CD4-positive, alpha-beta T cell treated with Interleukin-2 at 100 ng/mL for 4 hours (primary cell): Measurements from ENCODE around the gene ELK3.

Source experiments
- DNase-seq: peaks from one replicate; pipeline ENCODE4 v3.0.0-alpha.2; 2020; ENCODE audit warnings: low spot score

The ELK3 gene

GRCh38 chr12:96212456-96213375 lies 18.5 kb downstream of the ELK3 start:
- no peak for DNase-seq

DNA sequence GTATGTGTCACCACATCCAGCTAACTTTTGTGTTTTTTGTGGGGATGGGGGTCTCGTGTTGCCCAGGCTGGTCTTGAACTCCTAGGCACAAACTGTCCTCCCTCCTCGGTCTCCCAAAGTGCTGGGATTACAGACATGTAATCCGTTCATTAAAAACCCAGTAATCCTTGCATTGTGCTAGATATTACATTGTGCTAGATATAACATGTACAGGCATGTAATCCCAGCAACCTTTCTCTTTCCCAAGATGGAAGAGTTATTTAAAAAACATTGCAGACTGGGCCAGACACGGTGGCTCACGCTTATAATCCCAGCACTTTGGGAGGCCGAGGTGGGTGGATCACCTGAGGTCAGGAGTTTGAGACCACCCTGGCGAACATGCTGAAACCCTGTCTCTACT lies 19.7 kb downstream of the ELK3 start:
- no peak for DNase-seq

GRCh38 chr12:96215919-96216273 lies 21.7 kb downstream of the ELK3 start:
- DNase-seq: no peak

- DNase-seq: no peak
Measured at GRCh38 chr12:96218989-96219678, 25.0 kb downstream of the ELK3 start.

DNA sequence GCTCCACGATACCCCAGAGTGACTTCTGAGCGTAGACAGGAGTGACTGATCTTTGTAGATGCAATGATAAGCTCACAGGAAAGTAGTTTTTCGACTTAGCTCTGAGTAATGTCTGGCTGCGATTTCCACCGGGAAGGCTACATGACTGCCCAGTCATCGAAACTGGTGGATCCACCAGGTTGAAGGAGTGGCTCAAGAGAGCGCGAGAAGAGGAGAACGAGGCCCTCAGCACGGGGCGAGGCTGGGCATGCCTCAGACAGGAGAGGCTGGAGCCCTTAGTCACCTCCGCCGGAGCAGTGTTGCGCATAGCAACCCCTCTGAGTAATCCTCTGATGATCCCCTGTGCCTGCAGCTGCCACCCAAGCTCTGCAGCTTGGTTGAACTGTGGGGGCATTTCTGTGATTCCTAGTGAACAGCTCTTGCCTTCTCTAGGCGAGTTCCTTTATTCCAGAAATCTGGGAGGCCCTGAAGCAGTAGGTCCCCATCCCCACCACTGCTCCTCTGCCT lies 25.6 kb downstream of the ELK3 start:
- DNase-seq: no peak

GRCh38 chr12:96220902-96221301 lies 26.7 kb downstream of the ELK3 start:
- DNase-seq: no peak

- no peak for DNase-seq
Measured at GRCh38 chr12:96221391-96221790, 27.2 kb downstream of the ELK3 start.

DNA sequence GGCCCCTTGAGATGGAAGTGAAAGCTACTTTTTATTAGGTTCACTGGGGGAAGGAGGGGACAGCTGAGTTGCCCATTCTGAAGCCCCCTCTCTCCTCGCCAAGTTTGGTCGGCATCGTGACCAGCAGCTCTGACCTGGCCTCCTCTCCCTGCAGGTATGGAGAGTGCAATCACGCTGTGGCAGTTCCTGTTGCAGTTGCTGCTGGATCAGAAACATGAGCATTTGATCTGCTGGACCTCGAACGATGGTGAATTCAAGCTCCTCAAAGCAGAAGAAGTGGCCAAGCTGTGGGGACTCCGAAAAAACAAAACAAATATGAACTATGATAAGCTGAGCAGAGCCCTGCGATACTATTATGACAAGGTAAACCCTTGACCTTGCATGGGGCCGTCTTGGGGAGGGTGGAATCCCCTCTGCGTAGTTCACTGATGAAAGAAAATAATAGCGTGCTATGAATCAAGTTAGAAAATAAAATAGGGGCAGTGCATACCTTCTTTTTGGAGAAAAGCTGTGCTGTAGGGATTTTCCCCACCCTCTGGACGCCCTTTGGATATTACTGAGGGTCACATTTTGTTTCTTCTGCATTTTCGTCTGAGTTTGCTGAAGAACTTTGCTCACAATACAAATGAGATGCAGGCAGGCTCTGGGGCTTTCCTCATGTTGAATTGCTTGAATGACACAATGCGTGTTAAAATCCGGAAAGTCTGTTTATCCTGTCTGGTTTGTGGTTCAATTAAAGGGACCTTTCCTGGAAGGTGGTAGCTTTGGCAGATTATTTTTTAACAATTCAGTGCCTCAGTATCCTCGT lies 29.4 kb downstream of the ELK3 start:
- no peak for DNase-seq

DNA sequence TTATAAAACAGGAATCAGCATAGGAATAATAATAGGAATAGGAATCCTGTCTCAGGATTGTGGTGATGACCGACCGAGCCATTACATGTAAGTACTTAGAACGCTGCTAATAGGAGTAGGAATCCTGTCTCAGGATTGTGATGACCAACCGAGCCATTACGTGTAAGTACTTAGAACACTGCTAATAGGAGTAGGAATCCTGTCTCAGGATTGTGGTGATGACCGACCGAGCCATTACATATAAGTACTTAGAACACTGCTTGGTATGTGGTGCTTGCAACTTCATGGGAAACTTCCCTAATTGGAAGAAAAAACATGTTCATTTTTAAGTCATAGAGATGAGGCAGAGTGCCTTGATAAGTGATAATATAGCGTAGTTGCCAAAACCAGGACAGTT lies 30.0 kb downstream of the ELK3 start:
- DNase-seq: no peak

DNA sequence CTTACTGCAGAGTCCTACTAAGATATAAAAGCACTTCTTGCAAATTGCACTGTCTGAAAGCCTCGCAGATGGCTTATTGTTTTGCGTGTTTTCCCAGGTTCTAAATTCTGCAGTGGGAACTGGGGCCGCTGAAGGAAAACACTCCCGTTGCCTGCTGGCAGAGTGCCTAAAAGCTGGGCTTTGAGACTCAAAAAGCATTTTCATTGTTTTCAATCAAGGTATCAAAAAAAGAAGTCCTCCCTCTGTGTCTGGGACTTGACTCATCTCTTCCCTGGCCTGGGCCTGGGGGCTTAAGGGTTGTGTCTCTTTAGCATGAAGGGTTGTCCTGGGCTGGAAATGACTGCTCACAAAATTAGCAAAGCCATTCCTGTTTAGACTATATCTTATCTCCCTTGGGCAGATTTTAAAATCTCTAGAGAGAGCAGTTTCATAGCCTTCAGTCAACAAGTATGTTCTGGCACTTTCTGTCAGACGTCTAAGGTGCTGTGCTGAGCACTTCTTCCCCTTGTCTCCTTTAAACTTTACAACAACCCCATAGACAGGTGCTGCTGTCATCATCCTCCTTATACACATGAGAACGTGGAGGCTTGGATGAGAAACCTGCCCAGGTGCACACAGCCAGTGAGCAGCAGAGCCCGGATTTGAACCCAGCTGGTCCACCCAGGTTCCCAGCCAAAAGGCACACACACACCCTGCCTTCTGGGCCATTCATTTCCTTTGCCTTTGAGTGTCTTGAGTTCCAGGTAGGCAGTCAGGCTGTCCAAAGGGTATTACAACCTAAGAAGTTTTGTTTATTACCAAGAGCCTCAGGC lies 31.1 kb downstream of the ELK3 start:
- no peak for DNase-seq

GRCh38 chr12:96225994-96226399 lies 31.8 kb downstream of the ELK3 start:
- no peak for DNase-seq

- DNase-seq: no peak
Measured at GRCh38 chr12:96226401-96226800, 32.2 kb downstream of the ELK3 start.

DNA sequence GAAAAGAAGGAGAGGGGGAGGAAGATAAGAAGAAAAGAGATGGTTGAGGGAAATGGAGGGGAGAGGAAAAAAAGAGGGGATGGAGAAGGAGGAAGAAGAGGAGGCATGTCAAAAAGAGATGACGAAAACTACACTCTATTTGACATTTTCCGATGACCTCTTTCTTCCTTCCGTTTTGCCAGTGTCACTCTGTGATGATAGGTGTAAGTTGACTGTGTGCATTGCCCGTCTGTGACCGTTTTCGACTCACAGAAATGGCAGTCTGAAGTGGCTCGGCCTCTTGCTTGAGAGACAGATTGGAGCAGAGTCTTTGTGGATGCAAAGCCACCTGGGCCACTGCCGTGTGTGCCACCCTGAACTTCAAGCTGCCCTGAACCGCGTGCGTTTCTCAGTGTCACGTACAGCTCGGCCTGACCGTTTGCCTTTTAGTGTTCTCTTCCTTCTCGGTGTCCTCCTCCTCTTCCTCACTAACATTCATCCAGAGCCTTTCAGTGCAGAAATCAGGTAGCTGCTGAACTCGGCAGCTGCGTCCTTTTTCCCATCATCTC lies 32.7 kb downstream of the ELK3 start:
- no peak for DNase-seq

- no peak for DNase-seq
Measured at GRCh38 chr12:96227365-96228106, 33.4 kb downstream of the ELK3 start.

- no peak for DNase-seq
Measured at GRCh38 chr12:96228566-96229248, 34.5 kb downstream of the ELK3 start.

GRCh38 chr12:96230646-96231045 lies 36.5 kb downstream of the ELK3 start:
- no peak for DNase-seq

DNA sequence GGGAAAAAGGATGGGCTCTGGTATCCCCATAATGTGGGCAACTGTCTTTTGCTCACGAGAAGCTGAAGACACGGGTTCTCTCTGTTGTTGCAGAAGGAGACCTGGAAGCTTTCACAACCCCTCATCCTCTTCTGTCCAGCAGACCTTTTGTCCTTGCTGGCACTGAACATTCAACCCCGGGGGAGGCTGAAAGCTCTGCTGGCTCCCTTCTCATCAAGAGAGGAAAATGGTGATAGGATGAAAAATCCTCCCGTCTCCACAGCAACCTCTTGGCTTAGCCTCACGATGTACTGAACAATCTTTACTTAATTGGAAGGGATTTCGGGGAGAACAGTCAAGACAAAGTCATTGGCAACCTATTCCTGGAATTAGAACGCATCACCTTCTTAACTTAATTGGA lies 39.0 kb downstream of the ELK3 start:
- DNase-seq: no peak

DNA sequence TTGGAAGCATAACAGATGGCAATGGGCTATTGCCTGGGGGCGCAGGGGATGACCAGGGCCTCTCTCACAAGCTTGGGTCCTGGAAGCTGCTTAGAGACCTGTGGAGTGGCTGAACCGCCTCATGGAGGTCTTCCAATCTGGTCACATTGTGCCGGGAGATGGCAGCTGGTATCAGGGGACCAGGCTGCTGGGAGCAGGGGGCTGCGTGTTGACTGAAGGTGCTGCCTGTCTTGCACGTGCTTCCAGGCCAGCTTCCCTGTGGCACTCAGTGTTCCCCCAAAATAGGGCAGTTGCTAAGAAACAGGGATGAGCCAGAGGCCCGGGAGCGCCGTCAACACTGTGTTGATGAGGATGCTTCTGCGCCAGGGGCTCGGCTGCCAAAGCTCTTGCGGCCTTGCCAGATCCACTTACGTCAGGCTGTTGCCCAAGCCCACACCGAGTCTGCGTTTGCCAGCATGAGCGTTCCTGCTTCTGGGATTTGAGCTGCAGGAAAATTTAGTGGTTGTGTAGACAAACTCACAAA lies 39.8 kb downstream of the ELK3 start:
- DNase-seq: no peak

DNA sequence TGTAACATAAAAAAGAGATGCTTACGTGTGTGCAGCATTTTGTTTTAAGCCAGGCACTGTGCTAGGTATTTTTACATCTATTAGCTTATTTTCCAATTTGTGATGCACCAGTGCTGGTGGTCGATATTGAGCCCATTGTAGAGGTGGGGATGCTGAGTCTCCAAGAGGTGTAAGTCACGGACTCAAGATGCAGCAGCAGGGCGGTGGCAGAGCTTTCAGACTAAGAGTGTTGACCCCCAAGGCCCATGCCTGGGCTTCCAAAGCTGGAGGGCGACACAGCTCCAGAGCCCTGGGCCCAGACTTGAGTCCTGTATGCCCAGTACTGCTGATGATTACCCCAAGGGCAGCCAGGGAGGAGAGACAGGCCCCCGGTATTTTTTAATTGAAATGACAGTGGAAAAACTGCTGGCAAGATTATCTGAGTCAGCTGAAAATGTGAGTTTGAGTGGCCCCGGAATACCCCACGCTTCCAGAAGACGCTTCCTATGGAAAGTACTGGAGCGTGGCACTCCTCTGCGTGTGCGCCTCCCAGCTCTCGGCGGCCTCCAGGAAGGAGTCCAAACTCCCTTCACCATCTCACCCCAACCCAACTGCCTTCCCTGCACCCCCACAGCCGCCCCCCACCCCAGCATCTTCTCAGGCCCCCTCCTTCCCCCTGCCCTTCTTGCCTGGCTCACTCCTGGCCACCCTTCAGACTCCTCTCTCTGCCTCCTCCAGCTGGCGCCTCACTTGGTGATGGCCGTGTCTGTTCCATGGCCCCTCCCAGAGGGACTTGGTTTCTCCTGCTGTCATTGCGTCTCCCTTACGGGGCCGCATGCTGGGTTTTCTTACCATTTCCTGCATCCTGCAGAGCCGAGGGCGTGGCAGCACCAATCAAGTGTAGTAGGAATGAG lies 40.7 kb downstream of the ELK3 start:
- DNase-seq: no peak
